Measurements from ENCODE around the gene PRKN.

- TF ChIP-seq CTCF (IDR thresholded peaks at IDR 0.05; ENCODE audit: low read length), result no peak
- no peak for TF ChIP-seq EZH2 (IDR thresholded peaks at IDR 0.05; ENCODE audit: borderline replicate concordance, low read length)
These were observed 768.5 kb downstream of the PRKN start for GRCh38 chr6:161959072-161959471.

Data from OCI-LY1 (cell line).